HepG2 (cell line): ENCODE results near the gene AP3D1. TPM values are rescaled to one million over a fixed set of nuclear protein-coding genes. Genes with fewer than 3 reads are reported as not detected.

Experiments used
- ETS1 ChIP-seq: sonication (generic); formaldehyde crosslinking; IDR thresholded peaks from 2 replicates; pipeline ENCODE4 v1.4.0; 2020; ENCODE audit warnings: missing genetic modification reagents
- MBNL3 ChIP-seq: fragments of 250-450 bp; sonication (Bioruptor Pico); conservative IDR thresholded peaks from 2 replicates; pipeline ENCODE4 v1.8.0; 2022; ENCODE audit warnings: mild to moderate bottlenecking, inconsistent platforms
- MLXIP ChIP-seq: sonication (generic); formaldehyde crosslinking; IDR thresholded peaks from 2 replicates; pipeline ENCODE4 v1.9.0; 2021; ENCODE audit warnings: missing genetic modification reagents, borderline replicate concordance
- ZKSCAN1 ChIP-seq: fragments of 150-350 bp; IDR thresholded peaks from 2 replicates; pipeline ENCODE4 v1.6.1; 2014; ENCODE audit warnings: low read length
- ZNF142 ChIP-seq: sonication (generic); formaldehyde crosslinking; IDR thresholded peaks from 2 replicates; pipeline ENCODE4 v1.4.0; 2020; ENCODE audit warnings: missing genetic modification reagents
- ZNF263 ChIP-seq: sonication (generic); formaldehyde crosslinking; IDR thresholded peaks from 2 replicates; pipeline ENCODE4 v1.4.0; 2020; ENCODE audit warnings: missing genetic modification reagents
- ZNF280B ChIP-seq: sonication (generic); formaldehyde crosslinking; IDR thresholded peaks from 2 replicates; pipeline ENCODE4 v1.5.0; 2020; ENCODE audit warnings: missing genetic modification reagents, mild to moderate bottlenecking, borderline replicate concordance
- ZNF547 ChIP-seq: sonication (generic); formaldehyde crosslinking; IDR thresholded peaks from 2 replicates; pipeline ENCODE4 v1.5.1; 2020; ENCODE audit warnings: mild to moderate bottlenecking, missing genetic modification reagents
- polyA plus RNA-seq, 8 experiments: library from polyadenylated mRNA; depleted of rRNA in 3 of 8; stranded (reverse) in 7 of 8; unstranded in 1 of 8; fragments of >200 nt; fragmentation: Illumina TruSeq in 4 of 8; extraction: Trizol in 4 of 8; gene quantifications; 2 replicates each; pipeline versions ENCODE4 v1.2.1 to v1.2.3, GENCODE V29; 2011 to 2016; ENCODE audit warnings: low read depth in 4 of 8, missing spikeins in 1 of 8, mixed read lengths in 1 of 8; ENCODE audit not compliant: insufficient read depth in 1 of 8
- total RNA-seq, 5 experiments: library from RNA; depleted of rRNA; stranded (reverse); fragments of >200 nt; fragmentation: Illumina TruSeq; extraction: Trizol; gene quantifications; 2 replicates each; pipeline ENCODE4 v1.2.3, GENCODE V29; 2016; ENCODE audit warnings: low read depth in 1 of 5

The AP3D1 gene
- total and polyA plus RNA-seq, 2 of the 13 experiments (the other 11 are each of a cell fraction or from before 2014, with no cell fraction given): 68.0 to 82.6 TPM

GRCh38 chr19:2157452-2157851 is 6.1 kb upstream of the AP3D1 start (continued):
- TF ChIP-seq ETS1 (CRISPR knock-in tag) (no peak), MBNL3 (CRISPR knock-in tag) (no peak), ZNF280B (no peak), MLXIP (no peak), ZNF142 (no peak), ZNF547 (no peak), ZNF263 (CRISPR knock-in tag) (no peak), ZKSCAN1 (no peak)
